ENCODE data around the gene ICA1L.
"Not testable (repeated sequence)": the region's sequence is repeated elsewhere in the genome, so short reads cannot be mapped to it uniquely, and the experiment has no call there.

ICA1L gene

DNA sequence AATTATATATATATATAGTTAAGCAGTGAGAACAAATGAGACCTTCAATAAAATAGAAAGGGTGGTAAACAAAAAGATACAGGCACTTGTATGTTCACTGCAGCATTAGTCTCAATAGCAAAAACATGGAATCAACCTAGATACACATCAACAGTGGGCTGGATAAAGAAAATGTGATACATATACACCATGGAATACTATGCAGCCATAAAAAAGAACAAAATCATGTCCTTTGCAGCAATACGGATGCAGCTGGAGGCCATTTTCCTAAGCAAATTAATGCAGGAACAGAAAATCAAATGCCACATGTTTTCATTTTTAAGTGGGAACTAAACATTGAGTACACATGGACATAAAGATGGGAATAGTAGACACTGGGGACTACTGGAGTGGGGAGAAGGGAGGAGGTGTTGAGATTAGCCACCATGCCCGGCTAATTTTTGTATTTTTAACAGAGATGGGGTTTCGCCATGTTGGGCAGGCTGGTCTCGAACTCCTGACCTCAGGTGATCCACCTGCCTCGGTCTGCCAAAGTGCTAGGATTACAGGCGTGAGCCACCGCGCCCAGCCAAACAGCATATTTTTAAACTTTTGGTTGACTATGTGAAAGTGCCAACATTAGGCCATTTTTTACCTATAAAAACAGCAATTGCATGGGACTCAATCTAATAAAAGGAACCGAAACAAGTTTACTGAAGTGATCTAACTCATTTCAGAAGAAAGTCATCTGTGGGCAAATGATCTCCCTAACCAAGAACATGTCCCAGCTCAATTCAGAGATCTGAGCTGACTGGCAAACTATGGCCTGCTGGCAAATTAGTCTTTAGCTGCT is 23.7 kb downstream of the ICA1L start:
- no peak for DNase-seq

DNA sequence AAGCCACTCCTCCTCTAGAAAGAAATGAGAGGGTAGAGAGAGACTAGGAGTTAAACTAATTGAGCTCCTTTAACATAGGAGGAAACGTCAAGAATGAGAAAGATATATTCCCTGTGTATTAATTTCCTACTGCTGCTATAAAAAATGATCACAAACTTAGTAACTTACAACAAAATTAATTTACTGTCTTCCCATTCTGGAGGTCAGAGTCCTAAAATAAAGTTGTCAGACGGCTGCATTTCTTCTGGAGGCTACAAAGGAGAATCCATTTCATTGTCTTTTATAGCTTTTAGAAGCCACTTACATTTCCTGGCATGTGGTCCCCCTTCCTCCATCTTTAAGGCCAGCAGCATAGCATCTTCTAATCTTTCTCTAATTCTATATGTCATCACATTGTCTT is 26.9 kb downstream of the ICA1L start:
- no peak for DNase-seq

DNA sequence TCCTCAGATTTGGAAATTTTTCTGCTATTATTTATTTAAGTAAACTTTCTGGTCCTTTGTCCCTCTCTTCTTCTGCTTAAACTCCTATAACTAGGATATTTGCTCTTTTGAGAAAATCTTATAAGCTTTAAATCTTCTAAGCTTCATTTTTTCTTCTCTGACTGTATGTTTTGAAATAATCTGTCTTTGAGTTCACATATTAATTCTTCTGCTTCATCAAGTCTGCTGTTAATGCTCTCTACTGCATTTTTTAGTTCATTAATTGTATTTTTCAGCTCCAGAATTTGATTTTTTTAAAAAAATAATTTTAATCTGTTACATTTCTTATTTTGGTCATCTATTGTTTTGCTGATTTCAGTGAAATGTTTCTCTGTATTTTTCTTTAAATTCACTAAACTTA is 28.9 kb downstream of the ICA1L start:
- DNase-seq: no peak

DNA sequence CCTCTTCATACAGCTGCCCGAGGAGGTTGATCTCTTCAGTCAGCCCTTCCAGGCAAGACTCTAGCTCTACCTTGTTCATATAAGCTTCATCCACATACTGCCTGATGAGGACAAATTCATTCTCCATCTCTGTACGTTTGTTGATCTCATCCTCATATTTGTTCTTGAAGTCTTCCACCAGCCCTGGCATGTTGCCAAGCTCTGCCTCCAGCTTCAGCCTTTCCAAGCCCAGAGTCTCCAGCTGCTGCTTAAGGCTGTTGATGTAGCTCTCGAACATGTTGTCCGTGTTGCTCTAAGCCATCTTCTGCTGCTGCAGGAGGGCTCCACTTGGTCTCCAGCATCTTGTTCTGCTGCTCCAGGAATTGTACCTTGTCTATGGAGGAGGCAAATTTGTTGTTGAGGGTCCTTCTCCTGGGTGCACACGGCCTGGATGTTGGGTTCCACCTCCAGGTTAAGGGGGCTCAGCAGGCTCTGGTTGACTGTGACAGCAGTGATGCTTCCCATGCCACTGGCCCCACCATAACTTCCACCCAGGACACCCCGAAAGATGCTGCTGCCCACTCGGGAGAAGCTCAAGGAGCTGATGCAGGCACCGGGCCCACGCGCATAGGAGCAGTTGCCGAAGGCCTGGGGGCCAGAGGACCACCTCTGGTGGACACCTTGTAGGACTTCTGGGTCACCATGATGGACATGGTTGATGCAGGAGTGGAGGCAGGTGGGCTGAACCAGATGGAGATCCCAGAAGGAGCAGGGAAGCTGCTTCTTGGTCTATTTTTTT is 30.3 kb downstream of the ICA1L start:
- DNase-seq: no peak

DNA sequence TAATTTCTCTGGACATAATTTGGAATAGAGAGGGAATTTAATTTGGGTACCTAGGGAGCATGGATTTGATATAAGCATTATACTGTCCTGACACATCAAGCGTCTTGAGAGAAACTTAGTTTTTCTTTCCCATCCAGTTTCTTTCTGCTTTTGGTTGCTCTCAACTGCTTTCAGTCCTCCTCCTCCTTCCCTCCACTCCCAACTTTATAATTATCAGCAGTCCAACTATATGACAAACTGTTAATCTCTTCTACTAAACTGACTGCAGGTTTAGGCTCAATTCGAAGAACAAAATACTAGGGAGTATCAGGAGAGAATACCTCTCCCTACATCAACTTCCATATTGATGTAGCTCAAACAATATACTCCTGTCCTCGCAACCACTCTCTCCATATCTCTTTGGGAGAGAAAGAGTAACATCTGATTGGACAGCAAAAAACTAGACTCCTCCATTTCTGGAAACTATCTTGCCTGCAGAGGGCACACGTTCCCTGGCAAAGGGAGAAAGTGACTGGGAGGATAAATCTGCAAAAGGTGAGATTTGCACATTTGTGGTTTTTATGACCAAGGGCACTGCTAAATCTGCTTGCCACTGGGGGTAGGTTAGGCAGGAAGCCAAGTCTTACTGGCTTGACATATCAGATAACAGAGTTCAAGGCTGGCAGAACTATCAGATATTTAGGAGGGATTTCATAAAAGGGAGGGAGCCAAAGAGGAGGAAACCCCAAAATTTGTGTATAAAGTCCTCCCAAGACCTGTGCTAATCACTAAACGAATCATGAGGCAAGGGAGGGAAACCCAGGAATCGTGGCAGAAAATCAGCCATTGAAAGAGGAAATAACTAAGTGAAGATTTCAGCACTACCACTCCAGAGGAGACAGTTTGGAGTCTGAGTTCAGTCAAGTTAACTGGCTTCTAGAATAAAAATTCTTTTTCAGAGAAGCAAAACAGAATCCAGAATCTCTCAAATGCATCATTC is 40.0 kb downstream of the ICA1L start:
- peak; percentile 31 for DNase-seq

DNA sequence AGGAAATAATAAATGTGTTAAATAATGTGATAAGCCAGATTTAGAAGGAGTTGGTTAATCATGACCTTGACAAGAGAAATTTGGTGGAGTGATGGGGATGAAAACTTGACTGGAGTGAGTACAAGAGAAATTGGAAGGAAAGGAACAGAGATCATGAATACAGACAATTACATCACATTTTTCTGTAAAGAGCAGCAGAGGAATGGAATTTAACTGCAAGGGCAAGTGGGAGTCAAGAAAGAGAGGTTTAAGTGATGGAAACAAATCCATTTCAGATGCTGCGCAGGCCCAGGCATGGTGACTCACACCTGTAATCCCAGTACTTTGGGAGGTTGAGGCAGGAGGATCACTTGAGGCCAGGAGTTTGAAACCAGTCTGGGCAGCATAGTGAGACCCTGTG is 46.7 kb downstream of the ICA1L start:
- no peak for DNase-seq

DNA sequence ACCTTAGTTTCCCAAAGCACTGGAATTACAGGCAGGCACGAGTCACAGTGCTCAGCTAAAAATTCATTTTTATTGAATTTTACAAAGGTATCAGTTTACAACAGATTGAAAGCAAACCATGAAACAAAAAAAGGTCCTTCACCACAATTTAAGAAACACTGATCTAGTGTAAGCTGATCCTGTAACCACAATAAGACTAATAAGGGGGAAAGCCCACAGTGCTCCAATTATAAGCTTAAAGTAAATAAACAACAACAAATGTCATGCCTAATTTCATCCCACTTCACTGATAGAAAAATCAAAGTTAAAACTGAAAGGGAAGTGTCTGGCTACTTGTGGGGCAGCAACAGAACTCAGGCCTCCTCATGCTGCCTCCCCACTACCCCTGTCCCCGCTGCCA is 49.2 kb downstream of the ICA1L start:
- no peak for DNase-seq

DNA sequence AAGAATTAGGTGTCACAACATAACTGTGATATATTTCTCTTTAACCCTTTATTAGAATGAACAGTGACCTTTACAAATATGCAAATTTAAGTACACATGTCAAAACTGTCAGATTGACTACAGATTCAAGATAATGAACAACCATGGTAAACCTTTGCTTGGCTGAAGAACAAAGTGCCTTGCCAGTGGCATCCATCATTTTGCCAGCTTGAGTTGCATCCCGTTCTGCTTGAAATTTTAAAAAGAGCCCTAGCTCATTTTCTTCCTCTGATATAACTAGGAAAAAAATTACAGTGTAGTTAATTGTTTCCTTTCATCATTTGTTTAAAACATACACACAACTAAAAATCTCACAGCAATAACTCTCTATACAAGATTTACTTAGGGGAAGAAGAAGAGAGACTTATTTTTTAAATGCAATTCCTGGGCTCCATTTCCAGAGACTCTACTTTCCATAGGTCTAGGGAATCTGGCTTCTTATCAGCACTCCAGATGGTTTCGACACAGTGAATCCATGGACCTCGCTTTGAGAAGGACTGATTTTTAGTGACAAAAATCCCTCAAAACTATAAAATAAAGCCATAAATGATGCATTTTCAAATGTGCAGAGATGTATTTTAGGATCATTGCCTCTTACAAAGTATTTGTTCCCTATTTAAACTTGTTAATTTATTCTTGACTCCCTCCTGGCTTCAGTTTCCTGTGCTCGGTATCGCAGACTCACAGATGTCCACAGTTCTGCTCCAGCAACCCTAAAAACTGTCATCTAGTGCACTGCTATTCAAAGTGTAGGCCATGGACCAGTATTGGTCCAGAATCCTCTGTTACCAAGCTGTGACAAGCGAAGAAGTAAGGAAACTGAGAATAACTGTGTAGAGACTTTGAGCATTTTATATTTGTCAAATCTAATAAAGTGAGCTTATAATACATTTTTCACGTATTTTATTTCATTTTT is 50.1 kb downstream of the ICA1L start:
- no peak for DNase-seq

DNA sequence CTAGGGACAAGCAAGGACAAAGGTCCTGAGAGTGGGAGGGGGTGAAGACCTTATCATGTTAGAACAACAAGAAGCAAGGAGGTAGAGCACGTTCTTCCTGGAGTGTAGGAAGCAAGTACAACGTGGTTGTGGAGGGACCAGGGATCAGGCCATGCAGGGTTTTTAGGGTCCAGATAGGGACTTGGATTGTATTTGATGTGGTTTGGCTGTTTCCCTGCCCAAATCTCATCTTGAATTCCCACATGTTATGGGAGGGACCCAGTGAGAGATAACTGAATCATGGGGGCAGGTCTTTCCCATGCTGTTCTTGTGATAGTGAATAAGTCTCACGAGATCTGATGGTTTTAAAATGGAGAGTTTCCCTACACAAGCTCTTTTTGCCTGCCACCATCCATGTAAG is 53.2 kb downstream of the ICA1L start:
- no peak for DNase-seq

DNA sequence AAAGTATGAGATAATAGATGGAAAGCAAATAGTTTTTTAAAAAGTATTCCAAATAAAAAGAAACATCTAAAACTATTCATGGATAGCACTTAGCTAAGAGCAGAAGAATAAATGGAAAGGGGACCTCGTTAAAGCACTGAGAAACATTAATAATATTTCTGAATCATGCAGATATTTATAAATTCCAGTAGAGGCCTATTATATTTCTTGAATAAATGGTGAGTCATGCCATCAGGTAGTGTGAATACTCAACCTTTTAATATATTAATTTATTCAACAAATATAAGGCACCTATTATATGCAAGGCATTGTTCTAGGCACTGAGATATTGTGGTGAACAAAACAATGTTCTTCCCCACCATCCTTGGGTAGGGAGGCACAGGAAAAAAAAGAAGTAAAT is 53.8 kb downstream of the ICA1L start:
- DNase-seq: no peak

DNA sequence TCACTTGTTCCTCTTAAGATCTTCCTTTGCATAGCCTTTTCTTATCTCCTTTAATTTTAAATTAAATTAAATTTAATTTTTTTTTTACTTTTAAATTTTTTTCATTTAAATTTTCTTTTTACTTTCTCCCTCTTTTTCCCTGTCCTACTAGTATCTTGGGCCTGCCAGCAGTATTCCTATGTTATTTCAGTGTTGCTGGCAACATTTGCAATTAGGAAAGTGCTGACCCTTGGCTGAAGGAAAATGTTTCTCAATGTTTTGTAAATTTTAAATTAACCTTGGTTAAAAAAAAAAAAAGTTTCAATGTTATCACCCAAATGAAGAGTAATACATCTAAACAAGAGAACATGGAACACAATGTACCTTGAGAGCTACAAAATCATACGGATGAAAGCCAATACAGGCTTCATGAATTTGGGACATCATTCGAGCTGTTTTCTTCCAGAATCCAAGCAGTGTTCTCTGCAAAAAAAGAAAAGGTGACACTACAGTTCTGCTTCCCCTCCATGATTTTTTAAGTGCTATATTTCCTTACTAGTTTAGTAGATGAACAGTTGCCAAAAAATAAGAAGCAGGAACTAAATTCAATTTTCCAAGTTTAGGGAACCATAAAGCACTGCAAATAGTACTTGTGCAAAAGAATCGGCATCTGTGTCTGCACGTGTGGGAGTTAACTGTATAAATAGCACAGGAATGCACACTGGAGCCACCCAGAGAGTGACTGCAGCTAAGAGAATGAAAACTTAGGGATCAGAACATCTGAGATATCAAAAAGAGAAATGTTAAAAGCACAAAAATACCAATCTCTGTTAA is 55.8 kb downstream of the ICA1L start:
- peak; percentile 34 for DNase-seq

DNA sequence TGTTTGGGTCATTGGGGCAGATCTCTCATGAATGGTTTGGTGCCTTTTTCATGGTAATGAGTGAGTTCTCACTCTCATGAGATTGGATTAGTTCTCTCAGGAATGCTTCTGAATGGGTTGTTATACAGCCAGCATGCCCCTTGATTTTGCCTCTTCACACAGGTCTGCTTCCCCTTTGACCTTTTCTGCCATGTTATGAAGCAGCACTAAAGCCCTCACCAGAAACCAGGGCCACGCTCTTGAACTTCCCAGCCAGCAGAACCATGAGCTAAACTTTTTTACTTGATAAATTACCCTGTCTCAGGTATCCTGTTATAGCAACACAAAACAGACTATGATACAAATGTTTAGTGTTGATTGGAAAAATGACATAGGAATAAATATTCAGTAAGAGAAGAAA is 57.3 kb downstream of the ICA1L start:
- DNase-seq: no peak

DNA sequence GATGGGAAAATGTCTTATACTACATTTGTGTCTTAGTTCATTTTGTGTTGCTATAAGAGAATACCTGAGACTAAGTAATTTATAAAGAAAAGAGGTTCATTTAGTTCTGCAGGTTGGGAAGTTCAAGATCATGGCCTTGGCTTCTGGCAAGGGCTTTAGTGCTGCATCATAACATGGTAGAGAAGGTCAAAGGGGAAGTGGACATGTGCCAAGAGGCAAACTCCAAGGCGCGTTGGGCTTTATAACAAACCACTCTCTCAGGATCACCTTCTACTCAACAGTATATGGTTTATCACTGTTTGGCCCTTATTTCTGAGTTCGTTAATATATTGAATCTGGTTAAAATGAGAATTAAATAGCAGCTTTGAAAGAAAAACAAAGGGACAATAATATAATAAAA is 58.2 kb downstream of the ICA1L start:
- no peak for DNase-seq

DNA sequence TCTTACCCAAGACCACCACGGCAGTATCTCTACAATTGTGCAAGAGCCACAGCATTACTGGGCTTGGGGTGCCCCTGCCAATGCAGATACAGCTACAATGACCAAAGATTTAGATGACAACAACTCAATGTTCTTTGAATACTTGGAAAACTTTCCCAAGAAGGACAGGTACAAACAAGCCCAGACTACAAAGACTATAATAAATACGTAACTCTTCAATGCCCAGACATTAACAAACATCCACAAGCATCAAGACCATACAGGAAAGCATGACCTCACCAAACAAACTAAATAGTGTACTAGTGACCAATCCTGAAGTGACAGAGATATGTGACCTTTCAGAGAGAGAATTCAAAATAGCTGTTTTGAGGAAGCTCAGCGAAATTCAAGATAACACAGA is 62.8 kb downstream of the ICA1L start:
- DNase-seq: no peak

DNA sequence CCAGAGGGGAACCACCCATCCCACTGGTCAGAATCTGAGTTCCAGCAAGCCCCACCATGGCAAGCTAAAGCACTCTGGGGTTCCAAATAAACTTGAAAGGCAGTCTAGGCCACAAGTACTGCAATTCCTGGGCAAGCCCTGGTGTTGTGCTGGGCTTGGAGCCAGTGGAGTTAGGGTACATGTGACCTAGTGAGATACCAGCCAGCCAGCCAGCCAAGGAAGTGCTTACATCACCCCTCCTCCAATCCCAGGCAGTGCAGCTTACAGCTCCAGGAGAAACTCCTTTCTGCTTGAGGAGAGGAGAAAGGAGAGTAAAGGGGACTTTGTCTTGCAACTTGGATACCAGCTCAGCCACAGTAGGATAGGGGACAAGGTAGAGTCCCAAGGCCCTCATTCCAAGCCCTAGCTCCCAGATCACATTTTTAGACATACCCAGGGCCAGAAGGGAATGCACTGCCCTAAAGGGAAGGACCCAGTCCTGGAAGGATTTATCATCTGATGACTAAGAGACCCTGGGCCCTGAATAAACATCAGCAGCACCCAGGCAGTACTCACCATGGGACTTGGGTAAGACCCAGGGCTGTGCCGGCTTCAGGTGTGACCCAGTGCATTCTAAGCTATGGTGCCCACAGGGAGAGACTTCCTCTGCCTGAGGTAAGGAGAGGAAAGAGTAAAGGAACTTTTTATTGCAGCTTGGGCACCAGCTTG is 64.0 kb downstream of the ICA1L start:
- DNase-seq: not testable (repeated sequence)

DNA sequence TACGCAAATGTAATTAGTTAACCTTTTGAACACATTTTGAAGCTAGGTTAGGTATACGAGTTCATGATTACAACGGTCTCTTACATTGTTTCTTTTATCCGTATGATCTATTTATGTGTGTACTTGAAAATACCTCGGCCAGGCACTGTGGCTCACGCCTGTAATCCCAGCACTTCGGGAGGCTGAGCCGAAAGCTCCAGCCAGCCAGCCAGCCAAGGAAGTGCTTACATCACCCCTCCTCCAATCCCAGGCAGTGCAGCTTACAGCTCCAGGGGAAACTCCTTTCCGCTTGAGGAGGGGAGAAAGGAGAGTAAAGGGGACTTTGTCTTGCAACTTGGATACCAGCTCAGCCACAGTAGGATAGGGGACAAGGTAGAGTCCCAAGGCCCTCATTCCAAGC is 65.7 kb downstream of the ICA1L start:
- DNase-seq: not testable (repeated sequence)

DNA sequence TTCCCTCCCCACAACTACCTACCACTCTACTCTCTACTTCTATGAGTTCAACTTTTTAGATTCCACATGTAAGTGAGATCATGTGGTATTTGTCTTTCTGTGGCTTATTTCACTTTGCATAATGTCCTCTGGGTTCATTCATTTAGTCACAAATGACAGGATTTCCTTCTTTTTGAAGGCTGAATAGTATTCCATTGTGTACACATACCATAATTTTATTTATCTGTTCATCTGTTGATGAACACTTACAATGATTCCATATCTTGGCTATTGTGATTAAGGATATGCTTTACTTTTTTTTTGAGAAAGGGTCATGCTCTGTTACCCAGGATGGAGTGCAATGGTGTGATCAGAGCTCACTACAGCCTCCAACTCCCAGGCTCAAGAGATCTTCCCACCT is 73.6 kb downstream of the ICA1L start:
- DNase-seq: no peak

DNA sequence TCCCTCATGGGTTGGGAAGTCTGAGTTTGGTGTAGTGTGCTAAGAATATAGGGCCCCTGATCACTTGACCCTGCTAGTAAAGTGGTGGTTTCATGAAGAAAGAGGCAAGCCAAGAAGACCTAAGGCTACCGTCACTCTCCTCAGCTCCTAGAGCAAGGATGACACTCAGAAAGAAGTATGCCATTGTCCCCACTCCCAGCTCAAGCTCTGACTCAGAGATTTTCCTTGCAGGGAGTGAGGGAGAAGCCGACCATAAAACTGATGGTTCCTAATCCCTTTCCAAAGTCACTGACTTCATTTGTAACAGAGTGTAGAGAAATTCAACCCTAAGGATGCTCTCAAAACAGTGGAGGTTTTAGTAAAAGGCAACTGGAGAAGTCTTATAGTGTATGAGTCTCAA is 80.9 kb downstream of the ICA1L start:
- DNase-seq: no peak

DNA sequence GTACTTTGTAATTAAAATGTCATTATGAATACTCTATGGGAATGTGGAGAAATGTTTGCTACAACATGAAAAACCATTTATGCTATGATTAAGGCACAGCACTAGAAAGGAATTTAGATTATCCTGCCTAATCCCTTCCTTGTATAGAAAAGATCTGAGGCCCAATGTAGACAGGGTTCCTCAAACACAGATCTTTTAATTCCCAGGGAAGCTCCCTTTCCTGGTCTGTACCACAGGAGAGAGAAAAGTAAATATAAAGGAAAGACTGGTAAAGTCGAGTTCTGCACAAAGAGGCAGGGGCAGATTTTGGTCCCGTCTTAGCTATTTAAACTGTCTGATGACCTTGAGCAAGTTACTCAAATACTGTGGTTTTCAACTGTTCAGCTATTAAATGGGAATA is 84.7 kb downstream of the ICA1L start:
- no peak for DNase-seq
